ES-I3 (cell line): ENCODE data around the gene RASSF1.

Source experiments
- H3K36me3 ChIP-seq: 2 replicates; pipeline ENCODE4 v1.6.1; 2013; ENCODE audit warnings: mild to moderate bottlenecking, low read length, control low read depth, moderate library complexity; ENCODE audit not compliant: insufficient read depth
- H3K4me1 ChIP-seq: 2 replicates; pipeline ENCODE4 v1.6.1; 2013; ENCODE audit warnings: mild to moderate bottlenecking, control low read depth, low read length; ENCODE audit not compliant: insufficient read depth
- H3K9ac ChIP-seq: 2 replicates; pipeline ENCODE4 v1.6.1; 2013; ENCODE audit warnings: low read depth, mild to moderate bottlenecking, low read length, moderate library complexity
- H3K9me3 ChIP-seq: 2 replicates; pipeline ENCODE4 v1.6.1; 2013; ENCODE audit warnings: mild to moderate bottlenecking, low read length, moderate library complexity; ENCODE audit not compliant: control insufficient read depth, insufficient read depth

Gene RASSF1

GRCh38 chr3:50299929-50300680 is 40.5 kb downstream of the RASSF1 start:
- peaks cover 11% of the 10 kb centered on the region for H3K4me1 ChIP-seq
- no peaks in the 10 kb centered on the region for H3K36me3 ChIP-seq
- no peaks in the 10 kb centered on the region for H3K9me3 ChIP-seq
- H3K9ac ChIP-seq, result peak overlapping the region; percentile 45

GRCh38 chr3:50299638-50299928 is 41.1 kb downstream of the RASSF1 start:
- H3K4me1 ChIP-seq, result peaks cover 11% of the 10 kb centered on the region
- H3K36me3 ChIP-seq, result no peaks in the 10 kb centered on the region
- H3K9ac ChIP-seq, result peak overlapping the region; percentile 45
- no peaks in the 10 kb centered on the region for H3K9me3 ChIP-seq

- Histone ChIP-seq H3K4me1 (peaks cover 11% of the 10 kb centered on the region), H3K9me3 (no peaks in the 10 kb centered on the region), H3K36me3 (no peaks in the 10 kb centered on the region), H3K9ac (peak within 1 kb of the TSS; percentile 97)
These were observed 41.6 kb downstream of the RASSF1 start, which contains the start of the genes HYAL3 and NAA80 for GRCh38 chr3:50298836-50299637. Gene HYAL3, minus strand, starts transcription at chr3:50299405. Its CDS starts 3,803 bp downstream, at chr3:50295602. Gene NAA80, minus strand, starts transcription at chr3:50299405. Its CDS starts 1,942 bp downstream, at chr3:50297463.

GRCh38 chr3:50297896-50298725 is 42.5 kb downstream of the RASSF1 start:
- H3K4me1 ChIP-seq, result peaks cover 8% of the 10 kb centered on the region

GRCh38 chr3:50297384-50297775 is 43.3 kb downstream of the RASSF1 start:
- peaks cover 7% of the 10 kb centered on the region for H3K4me1 ChIP-seq
- H3K9me3 ChIP-seq, result no peaks in the 10 kb centered on the region
- no peaks in the 10 kb centered on the region for H3K36me3 ChIP-seq
- H3K9ac ChIP-seq, result no peak overlapping the region

More at GRCh38 chr3:50297896-50298725, 42.5 kb downstream of the RASSF1 start:
- peak overlapping the region; percentile 97 for H3K9ac ChIP-seq
- H3K9me3 ChIP-seq, result no peaks in the 10 kb centered on the region
- no peaks in the 10 kb centered on the region for H3K36me3 ChIP-seq

GRCh38 chr3:50296721-50297383 is 43.8 kb downstream of the RASSF1 start:
- Histone ChIP-seq H3K4me1 (peaks cover 7% of the 10 kb centered on the region), H3K9ac (no peak overlapping the region), H3K36me3 (no peaks in the 10 kb centered on the region), H3K9me3 (no peaks in the 10 kb centered on the region)

GRCh38 chr3:50295553-50296431 is 44.8 kb downstream of the RASSF1 start:
- Histone ChIP-seq H3K9ac (no peak overlapping the region), H3K9me3 (no peaks in the 10 kb centered on the region), H3K4me1 (peaks cover 11% of the 10 kb centered on the region), H3K36me3 (no peaks in the 10 kb centered on the region)

- Histone ChIP-seq H3K36me3 (peaks cover 8% of the 10 kb centered on the region; the same call in 1 of the 2 replicates), H3K9ac (no peak overlapping the region), H3K9me3 (no peaks in the 10 kb centered on the region), H3K4me1 (peaks cover 4% of the 10 kb centered on the region; the same call in 1 of the 2 replicates)
These were observed 45.9 kb downstream of the RASSF1 start for GRCh38 chr3:50294492-50295403.

- H3K9ac ChIP-seq, result no peak overlapping the region
- no peaks in the 10 kb centered on the region for H3K9me3 ChIP-seq
- H3K36me3 ChIP-seq, result peaks cover 9% of the 10 kb centered on the region; the same call in 1 of the 2 replicates
- peaks cover 4% of the 10 kb centered on the region; the same call in 1 of the 2 replicates for H3K4me1 ChIP-seq
These were observed 46.5 kb downstream of the RASSF1 start for GRCh38 chr3:50294089-50294488.

GRCh38 chr3:50293079-50293801 is 47.4 kb downstream of the RASSF1 start:
- H3K4me1 ChIP-seq, result peaks cover 4% of the 10 kb centered on the region; the same call in 1 of the 2 replicates
- H3K9me3 ChIP-seq, result no peaks in the 10 kb centered on the region
- H3K36me3 ChIP-seq, result peaks cover 9% of the 10 kb centered on the region; the same call in 1 of the 2 replicates
- H3K9ac ChIP-seq, result no peak overlapping the region

GRCh38 chr3:50292159-50293078 is 48.2 kb downstream of the RASSF1 start, which contains the start of gene IFRD2:
Gene IFRD2, minus strand, starts transcription at chr3:50292429. Its CDS starts 155 bp downstream, at chr3:50292274.
- no peaks in the 10 kb centered on the region for H3K9me3 ChIP-seq
- peak within 1 kb of the TSS; percentile 69 for H3K9ac ChIP-seq
- H3K36me3 ChIP-seq, result peaks cover 9% of the 10 kb centered on the region; the same call in 1 of the 2 replicates

More at GRCh38 chr3:50292159-50293078, 48.2 kb downstream of the RASSF1 start, which contains the start of gene IFRD2:
- peaks cover 4% of the 10 kb centered on the region; the same call in 1 of the 2 replicates for H3K4me1 ChIP-seq
